GM15510 (cell line): ENCODE data around the gene SLF2.

Source experiments
- POLR2A ChIP-seq: IDR thresholded peaks from 3 replicates; pipeline ENCODE4 v1.6.1; 2011; ENCODE audit warnings: borderline replicate concordance; ENCODE audit not compliant: insufficient read length; ENCODE audit errors: extremely low read depth

The SLF2 gene

DNA sequence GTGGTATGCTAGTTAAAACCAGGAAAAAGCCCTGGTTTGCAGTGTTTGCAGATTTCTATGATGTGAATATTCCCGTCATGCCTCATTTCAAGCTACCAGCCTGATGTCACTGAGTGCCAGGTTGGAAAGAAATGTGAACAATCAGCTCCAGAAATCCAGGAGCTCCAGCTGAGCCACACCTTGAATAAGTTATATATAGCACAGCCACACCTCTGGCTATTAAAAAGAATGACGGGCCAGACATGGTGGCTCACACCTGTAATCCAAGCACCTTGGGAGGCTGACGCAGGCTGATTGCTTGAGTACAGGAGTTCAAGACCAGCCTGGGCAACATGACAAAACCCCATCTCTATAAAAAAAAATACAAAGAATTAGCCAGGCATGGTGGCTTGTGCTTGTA, 18.7 kb upstream of the SLF2 start:
- TF ChIP-seq POLR2A = no peak

DNA sequence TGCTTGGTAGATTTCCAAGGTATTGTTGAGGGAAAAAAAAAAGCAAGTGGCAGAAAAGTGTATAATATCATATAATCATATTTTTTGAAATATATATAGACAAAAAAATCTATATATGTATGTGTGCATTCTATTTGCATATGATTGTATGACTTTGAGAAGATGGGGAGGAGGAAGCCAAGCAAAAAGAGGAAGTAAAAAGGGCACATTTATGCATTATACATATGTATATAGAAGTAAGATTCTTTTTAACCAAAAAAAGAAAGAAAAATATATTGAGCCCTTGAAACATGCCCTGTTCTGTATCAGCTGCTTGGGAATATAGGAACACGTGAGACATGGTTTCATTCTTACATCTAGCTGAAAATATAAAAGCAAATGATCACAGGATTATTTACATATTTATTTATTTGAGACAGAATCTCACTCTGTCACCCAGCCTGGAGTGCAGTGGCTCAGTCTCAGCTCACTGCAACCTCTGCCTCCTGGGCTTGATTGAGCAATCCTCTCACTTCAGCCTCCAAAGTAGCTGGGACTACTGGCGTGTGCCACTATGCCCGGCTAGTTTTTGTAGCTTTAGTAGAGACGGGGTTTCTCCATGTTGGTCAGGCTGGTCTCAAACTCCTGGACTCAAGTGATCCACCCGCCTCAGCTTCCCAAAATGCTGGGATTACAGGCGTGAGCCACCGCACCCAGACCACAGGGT, 18.0 kb upstream of the SLF2 start:
- no peak for TF ChIP-seq POLR2A

DNA sequence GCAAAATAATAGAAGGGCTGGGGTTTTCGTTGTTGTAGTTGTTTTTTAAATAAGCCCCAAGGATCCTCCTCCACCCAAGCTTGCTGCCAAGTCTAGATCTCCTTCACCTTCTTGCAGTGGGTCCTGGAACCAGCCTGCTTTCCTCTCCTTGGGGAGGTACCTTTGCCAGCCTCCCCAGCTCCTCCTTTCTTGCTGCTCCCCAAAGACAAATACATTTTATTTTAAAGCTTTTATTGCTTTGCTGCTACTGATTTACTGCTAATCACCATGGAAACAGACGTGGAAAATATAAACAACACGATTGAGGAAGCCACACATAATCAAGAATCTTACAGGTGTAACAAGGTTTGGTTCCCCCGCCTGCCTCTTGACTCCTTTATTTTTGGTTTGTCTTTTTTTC, 17.4 kb upstream of the SLF2 start:
- no peak for TF ChIP-seq POLR2A

DNA sequence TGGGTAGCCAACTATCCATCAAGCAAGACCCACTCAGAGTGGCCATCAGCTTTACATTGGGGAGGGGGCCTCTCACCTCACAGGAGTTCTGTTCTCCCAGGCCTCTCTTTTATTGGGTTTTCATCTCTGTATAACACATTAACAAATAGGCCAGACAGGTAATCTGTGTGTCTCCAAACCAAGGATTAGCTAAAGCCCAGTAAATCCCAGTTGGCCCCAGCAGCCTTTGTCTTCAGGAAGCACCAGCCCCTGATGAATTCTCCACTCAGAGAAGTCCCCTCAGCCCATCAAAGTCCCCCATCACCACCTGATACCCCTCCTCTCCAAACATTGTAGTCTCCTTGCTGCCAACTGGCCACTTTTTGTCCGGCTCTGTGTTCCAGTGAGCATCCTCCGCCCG, 16.9 kb upstream of the SLF2 start:
- no peak for TF ChIP-seq POLR2A

DNA sequence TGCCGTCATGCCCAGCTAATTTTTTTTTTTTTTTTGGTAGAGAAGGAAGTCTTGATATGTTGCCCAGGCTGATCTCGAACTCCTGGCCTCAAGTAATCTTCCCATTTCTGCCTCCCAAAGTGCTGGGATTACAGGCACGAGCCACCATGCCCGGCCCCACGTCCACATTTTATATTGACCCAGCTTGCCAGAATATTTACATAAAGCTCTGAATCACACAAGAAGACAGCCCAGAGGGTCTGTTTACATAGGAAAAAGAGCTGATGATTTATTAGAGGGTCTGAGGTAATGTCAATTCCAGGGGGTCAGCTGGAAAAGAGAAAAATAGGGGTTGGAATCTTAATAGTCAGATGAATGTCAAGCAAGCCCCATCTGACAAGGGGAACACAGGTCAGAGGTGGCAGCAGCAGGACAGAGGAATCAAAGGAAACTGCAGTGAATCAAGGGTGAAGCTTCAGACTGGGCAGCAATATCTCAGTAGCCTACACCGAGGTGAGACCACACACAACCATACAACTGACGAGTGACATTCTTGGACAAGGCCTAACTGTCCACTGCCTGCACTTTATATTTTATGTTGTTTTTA, 15.8 kb upstream of the SLF2 start:
- TF ChIP-seq POLR2A = no peak

DNA sequence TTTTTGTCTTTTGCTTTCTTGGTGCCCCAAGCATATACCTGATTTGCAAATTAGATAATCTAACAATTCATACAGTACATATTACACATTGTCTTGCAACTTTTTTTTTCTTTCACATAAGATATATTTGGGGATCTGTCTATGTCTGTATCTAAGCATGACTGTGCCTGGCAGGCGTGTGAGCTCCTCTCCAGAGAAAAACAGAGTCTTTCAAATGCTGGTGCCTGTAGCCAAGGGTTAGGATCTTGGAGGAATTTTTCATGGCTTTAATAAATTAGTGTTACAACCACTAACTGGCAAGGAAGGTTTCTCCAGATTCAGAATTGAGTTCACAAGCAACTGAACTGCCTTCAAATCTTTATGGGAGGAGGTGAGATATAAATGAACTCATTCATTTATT, 14.8 kb upstream of the SLF2 start:
- TF ChIP-seq POLR2A = no peak

DNA sequence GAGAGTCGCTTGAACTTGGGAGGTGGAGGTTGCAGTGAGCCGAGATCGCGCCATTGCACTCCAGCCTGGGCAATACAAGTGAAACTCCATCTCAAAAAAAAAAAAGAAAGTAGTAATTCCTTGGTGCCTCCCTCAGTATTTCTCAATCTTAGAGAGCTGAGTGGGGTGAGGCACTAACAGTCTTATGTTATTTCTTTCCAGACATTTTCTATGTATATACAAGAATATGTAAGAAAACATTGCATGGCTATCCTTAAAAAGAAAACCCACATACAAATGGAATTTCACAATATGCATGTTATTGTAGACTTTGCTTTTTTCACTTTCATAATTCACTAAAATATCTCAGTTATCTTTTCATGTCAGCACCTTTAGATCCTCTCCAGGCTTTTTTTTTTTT, 13.6 kb upstream of the SLF2 start:
- no peak for TF ChIP-seq POLR2A

DNA sequence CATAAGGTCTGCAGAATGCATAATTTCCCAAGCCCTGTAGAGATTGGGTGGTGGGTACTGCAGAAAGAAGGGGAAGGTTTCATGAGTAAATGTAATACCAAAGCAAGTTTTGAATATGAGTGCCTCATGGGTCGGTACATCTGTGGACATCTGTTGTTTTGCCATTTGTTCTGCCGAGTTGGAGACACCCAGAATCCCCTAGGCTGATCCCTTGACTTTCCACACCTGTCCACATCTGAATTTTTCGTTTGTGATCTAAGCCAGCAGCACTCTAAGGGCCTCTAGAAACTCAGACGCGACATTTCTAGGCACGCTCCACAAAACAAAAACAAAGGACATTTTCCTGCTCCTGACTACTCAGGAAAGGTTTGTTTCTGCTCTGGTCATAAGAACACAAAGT, 11.7 kb upstream of the SLF2 start:
- no peak for TF ChIP-seq POLR2A

DNA sequence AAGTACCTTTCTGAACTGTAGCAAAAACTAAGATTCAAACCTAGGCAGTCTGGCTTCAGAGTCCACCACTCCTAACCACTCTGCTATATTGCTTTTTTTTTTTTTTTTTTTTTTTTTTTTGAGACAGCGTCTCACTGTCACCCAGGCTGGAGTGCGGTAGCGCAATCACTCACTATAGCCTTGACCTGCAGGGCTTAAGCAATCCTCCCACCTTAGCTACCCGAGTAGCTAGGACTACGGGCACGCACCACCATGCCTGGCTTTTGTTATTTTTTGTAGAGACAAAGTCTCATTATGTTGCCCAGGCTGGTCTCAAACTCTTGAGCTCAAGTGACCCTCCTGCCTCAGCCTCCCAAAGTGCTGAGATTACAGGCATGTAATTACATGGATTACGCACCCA, 10.1 kb upstream of the SLF2 start:
- TF ChIP-seq POLR2A = no peak

DNA sequence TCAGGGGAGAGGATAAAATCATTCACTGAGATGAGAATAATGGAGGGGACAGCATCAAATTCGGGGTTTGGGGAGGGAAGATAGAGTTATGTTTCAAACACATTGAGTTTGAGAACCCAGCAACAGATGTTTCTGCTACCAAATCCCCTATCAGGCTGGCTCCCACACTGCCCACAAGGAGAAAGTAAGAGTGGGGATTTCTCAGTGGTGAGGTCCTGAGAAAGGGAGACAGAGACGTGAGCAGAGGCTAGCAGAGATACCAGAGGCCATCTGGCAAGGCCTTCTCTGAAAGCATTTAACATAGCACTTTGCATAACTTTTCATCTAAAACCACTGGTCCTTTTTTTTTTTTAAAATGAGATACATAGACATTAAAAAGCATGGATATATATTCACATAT, 7.8 kb upstream of the SLF2 start:
- TF ChIP-seq POLR2A = no peak

DNA sequence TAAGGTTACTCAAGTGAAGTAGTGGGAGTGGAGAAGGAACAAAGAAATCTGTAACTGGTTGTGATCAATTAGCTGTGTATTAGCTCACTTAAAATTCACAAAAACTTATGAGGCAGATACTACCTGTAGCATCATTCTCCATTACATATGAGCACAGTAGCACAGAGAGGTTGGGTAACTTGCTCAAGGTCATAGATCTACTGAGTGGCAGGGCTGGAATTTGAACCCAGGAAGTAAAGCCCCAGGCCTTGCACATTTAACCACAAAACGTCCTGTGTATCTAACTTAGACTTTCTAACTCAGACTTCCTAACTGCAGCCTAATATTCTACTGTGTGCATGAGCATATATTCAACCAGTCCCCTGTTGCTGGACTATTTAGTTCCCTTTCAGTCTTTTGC, 5.6 kb upstream of the SLF2 start:
- no peak for TF ChIP-seq POLR2A

DNA sequence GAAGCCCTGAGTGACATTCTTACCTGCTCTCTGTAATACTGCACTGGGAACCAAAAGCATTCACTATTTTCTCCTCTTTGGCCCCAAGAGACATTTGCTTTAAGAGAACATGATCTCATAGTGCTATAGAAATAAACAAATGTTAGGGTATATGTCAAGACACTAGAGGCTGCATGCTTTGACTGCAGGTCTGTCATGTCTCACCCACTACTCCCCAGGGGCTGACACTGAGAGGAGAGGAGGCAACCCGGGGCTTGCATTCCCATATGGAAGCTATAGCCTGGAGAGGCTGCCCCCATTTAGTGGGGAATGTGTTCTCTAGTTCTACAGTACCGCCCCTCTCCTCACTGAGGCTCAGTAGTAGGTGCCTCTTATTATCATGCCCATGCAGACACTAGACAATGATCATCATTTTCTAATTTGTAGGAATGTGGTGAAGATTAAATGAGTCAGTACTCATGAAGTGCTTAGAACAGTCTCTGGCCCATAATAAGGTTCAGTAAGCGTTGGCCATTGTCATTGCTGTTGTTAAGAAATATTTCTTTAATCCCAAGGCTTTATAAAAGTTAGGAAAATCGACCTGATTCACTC, 4.9 kb upstream of the SLF2 start:
- TF ChIP-seq POLR2A = no peak

DNA sequence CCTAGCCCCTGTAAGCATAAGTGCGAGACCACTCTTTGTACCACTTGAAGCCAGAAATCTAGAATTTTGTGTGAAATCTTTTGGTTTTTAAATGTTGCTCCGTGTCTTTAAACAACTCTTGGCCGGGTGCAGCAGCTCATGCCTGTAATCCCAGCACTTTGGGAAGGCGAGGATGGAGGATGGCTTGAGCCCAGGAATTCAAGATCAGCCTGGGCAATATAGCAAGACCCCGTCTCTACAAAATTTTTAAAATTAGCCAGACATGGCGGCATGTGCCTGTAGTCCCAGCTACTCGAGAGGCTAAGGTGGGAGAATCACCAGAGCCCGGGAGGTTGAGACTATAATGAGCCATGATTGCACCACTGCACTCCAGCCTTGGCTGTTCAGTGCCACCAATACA, 4.4 kb upstream of the SLF2 start:
- TF ChIP-seq POLR2A = no peak

DNA sequence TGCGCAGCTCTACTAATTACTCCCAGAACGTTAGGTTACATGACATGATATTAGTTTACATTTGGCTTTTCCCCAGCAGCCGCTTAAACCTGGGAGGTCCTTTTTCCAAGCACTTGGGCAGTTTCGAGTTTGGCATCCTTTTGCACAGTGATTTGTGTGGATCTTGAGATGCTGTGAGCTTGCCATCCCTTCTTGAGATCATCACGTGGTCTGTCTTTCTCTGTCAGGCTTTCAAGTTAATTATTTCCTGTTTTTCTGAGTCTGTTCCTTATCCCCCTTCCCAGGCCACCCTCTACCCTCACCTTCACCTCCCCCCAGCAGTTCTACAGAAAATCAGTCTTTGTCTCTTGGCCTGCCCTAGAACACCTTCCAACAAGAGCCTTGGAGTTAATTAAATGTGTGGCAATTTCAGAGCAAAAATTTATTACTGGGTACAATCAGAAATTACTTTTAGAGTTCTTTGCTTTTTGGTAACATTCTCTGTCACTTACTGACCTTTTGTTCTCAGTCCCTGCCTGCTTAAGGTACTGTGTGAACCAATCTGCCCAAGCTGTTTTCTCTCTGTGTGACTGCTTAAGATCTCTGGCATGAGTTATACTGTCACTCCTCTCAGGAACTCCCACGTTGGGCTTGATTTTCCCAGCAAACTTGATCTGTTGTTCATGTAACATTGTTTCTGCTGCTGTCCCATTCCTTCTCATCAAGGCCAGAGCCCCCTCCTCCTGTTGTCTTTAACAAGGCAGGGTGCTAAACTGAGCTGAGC, 3.1 kb upstream of the SLF2 start:
- no peak for TF ChIP-seq POLR2A

DNA sequence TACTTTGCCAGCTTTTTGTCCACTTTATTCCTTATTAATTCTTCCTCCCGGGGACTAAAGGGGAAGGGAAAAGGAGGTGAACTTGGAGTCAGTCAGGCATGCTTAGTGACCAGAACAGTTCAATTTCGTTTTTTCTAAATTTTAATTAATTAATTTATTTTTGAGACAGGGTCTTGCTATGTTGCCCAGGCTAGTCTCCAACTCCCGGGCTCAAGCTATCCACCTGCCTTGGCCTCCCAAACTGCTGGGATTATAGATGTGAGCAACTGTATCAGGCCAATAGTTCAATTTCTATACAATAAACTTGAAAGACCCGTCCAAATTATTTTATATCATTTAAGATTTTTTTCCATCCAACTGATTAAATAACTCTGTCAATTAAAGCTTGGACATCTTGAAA, 1.3 kb upstream of the SLF2 start:
- TF ChIP-seq POLR2A = no peak

DNA sequence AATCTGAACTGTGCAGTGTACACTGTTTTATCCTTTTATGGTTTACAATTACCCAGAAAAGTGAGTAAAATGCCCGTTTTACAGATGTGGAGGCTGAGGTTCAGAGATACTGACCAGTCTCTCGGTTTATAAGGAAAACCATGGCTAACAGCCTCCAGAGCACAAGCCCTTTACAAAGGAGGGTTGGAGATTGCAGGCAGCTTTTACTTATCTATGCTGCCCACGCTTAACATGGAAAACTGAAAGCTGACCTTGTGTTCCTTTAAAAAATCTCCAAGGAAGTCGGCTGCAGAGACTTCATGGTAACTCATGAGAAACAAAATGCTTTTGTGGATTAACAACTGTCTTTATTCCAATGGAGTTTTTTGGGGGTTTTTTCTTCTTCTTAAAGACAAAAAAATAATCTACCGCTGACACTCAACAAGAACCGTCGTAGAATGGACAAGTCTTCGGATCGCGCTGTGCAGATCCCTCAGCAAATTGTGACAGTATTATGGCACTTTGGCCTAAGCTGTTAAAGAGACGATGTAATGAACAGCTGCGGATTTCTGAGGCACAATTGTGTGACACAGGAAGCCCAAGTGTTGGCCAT, 654 bp upstream of the SLF2 start:
- TF ChIP-seq POLR2A = no peak

DNA sequence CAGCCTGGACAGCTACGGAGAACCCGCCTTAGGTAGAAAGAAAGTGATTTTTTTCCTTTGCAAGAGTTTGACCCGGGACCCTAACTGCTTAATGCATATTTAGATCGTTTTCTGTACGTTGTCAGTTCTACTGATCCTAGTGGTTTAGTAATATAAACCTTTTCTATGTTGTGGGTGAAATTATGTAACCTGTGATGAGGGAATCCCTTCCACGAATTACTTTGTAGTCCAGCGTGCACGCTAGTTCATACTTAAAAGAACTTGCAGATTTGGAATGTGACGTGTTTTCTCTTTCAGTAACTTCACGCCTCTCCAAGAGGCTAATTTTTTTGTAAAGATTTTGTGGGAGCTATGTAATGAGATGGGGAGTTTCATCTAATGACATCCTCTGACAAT, 705 bp downstream of the SLF2 start:
- no peak for TF ChIP-seq POLR2A
